Natural killer cell (primary cell): ENCODE measurements around the gene PLXNA4. TPM values are rescaled to one million over a fixed set of nuclear protein-coding genes. Genes with fewer than 3 reads are reported as not detected.

Experiments
- ATAC-seq, 3 donors: fragments of 150-1000 bp in 2 of 3; fragments of 200-7000 bp in 1 of 3; cut with Tn5 transposase; 1 replicate in 1 of 3; 2 replicates in 2 of 3; pipeline ENCODE4 v1.10.0; 2021; ENCODE audit warnings: mild to moderate bottlenecking in 2 of 3, moderate library complexity in 2 of 3
- DNase-seq, 2 donors: peaks; one replicate each; pipeline versions ENCODE4 v3.0.0 to v3.0.0-alpha.2; 2013 to 2021; ENCODE audit warnings: mixed read lengths in 1 of 2
- H3K27ac ChIP-seq: one replicate; pipeline ENCODE4 v1.5.1; 2013; ENCODE audit warnings: mild to moderate bottlenecking, low read length
- H3K27me3 ChIP-seq: one replicate; pipeline ENCODE4 v1.6.1; 2013; ENCODE audit warnings: low read length; ENCODE audit not compliant: control insufficient read depth, insufficient read depth
- H3K36me3 ChIP-seq: one replicate; pipeline ENCODE4 v1.6.1; 2013; ENCODE audit warnings: low read length; ENCODE audit not compliant: control insufficient read depth, insufficient read depth
- H3K4me1 ChIP-seq: one replicate; pipeline ENCODE4 v1.6.1; 2013; ENCODE audit warnings: low read length; ENCODE audit not compliant: control insufficient read depth, insufficient read depth
- H3K4me3 ChIP-seq: one replicate; pipeline ENCODE4 v1.5.1; 2013; ENCODE audit warnings: low read length
- H3K9me3 ChIP-seq: one replicate; pipeline ENCODE4 v1.6.1; 2013; ENCODE audit warnings: low read length; ENCODE audit not compliant: control insufficient read depth, insufficient read depth
- H3K27ac Mint-ChIP-seq, 2 donors: one replicate each; pipeline ENCODE4 v1.8.0; 2022; ENCODE audit warnings: mild to moderate bottlenecking in 2 of 2, mixed read lengths in 2 of 2, moderate library complexity in 1 of 2
- H3K27me3 Mint-ChIP-seq, 2 donors: one replicate each; pipeline ENCODE4 v1.8.0; 2022; ENCODE audit warnings: low read depth in 2 of 2, mixed read lengths in 2 of 2
- H3K36me3 Mint-ChIP-seq: one replicate; pipeline ENCODE4 v1.8.0; 2022; ENCODE audit warnings: mixed read lengths
- H3K4me1 Mint-ChIP-seq, 2 donors: one replicate each; pipeline ENCODE4 v1.8.0; 2022; ENCODE audit warnings: mixed read lengths in 2 of 2
- H3K4me3 Mint-ChIP-seq: one replicate; pipeline ENCODE4 v1.8.0; 2022; ENCODE audit warnings: mild to moderate bottlenecking, moderate library complexity, mixed read lengths
- H3K9me3 Mint-ChIP-seq, 2 donors: one replicate each; pipeline ENCODE4 v1.8.0; 2022; ENCODE audit warnings: mixed read lengths in 2 of 2
- WGBS: methylation state at CpG from one replicate; pipeline ENCODE4 v1.1.7; 2013; ENCODE audit warnings: missing lambda C conversion rate; ENCODE audit not compliant: insufficient coverage; 5-methylcytosine and 5-hydroxymethylcytosine counted together
- intact Hi-C: fragments of 100-400 bp; cut with micrococcal nuclease; formaldehyde crosslinking; loops from one replicate; pipeline ENCODE4 v1.14.2; 2022
- total RNA-seq, 4 donors: library from RNA; stranded (reverse); fragments of 120-200 nt in 1 of 4; gene quantifications; one replicate each; pipeline versions ENCODE4 v1.2.3 to v1.2.4, GENCODE V29; 2013 to 2022
- TF ChIP-seq, protein P1 (sequence below): fragments of 200-600 bp; IDR thresholded peaks from one replicate; pipeline ENCODE4 v1.8.0; 2022; ENCODE audit warnings: antibody characterized with exemption

Gene PLXNA4
- total RNA-seq, 3 donors from 2014 or later (not counting 1 experiment from before 2014, with no cell fraction given) = 5.1 to 15.3 (median 10.9) TPM

DNA sequence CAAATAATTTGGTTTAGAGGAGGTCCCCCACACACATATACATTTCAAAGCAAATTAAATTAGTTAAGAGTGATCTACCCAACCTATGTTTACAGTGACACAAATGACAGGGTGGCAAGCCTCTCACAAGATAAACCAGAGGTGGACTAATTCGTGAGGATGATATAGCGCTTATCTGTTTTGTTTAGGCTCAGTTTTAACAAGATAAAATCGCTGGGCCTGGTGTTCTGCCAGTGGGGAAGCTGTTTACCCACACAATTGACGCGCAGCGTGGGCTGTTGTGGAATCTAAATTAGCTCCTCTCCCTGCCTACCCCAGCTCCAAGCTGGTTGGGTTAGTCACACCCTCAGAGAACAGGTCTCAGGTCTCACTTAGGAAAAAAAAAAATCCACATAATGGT is 16.7 kb upstream of the PLXNA4 start:
- Histone ChIP-seq H3K36me3 (no peaks in the 10 kb centered on the region), H3K27me3 (peaks cover 3% of the 10 kb centered on the region), H3K4me1 (no peaks in the 10 kb centered on the region), H3K4me3 (no peak overlapping the region), H3K9me3 (no peaks in the 10 kb centered on the region), H3K27ac (no peak overlapping the region)
- H3K4me3 Mint-ChIP-seq = no peak overlapping the region
- no peak overlapping the region for H3K27ac Mint-ChIP-seq
- peaks cover 20 to 21% of the 10 kb centered on the region in 2 donors for H3K27me3 Mint-ChIP-seq
- ATAC-seq (no peak), DNase-seq (no peak)
- WGBS = 75% methylated on average over 6 of the region's 6 CpGs
- H3K36me3 Mint-ChIP-seq = no peaks in the 10 kb centered on the region
- H3K9me3 Mint-ChIP-seq = no peaks in the 10 kb centered on the region
- intact Hi-C loops = no loop called here
- TF ChIP-seq, protein P1, sequence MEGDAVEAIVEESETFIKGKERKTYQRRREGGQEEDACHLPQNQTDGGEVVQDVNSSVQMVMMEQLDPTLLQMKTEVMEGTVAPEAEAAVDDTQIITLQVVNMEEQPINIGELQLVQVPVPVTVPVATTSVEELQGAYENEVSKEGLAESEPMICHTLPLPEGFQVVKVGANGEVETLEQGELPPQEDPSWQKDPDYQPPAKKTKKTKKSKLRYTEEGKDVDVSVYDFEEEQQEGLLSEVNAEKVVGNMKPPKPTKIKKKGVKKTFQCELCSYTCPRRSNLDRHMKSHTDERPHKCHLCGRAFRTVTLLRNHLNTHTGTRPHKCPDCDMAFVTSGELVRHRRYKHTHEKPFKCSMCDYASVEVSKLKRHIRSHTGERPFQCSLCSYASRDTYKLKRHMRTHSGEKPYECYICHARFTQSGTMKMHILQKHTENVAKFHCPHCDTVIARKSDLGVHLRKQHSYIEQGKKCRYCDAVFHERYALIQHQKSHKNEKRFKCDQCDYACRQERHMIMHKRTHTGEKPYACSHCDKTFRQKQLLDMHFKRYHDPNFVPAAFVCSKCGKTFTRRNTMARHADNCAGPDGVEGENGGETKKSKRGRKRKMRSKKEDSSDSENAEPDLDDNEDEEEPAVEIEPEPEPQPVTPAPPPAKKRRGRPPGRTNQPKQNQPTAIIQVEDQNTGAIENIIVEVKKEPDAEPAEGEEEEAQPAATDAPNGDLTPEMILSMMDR = no peak
- no peaks in the 10 kb centered on the region for H3K4me1 Mint-ChIP-seq

DNA sequence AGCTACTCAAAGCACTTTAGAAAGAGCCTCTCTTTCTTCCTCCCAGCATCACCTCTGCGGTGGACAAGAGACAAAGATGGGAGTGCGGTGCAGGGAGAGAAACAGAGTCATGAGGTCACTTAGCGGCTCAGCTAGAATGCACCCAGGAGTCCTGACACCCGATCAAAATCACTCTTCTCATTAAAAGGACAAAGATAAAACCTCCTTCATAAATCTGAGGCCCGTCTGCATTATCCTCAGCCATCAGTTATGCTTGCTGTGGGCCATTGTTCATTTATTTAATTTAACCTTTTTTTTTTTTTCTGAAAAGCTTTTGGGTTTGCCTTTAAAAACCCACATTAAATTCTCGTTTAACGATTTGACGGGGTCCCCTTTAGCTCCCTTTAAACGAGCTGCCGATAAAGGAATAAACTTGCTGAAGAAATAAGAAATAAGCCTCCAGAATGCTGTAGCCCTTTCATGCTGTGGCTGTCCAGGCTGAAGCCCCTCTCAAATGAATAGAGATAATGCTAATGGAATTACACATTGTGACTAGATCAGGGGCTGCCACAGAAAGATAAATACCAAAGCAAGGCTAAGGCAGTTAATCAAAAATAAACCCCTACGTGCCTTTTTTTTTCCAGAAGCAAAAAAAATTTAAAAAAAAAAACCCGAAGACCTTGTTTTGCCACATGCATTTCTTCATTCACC is 16.1 kb upstream of the PLXNA4 start:
- no peaks in the 10 kb centered on the region for H3K4me1 Mint-ChIP-seq
- no peak overlapping the region for H3K4me3 Mint-ChIP-seq
- Histone ChIP-seq H3K27ac (no peak overlapping the region), H3K27me3 (peaks cover 3% of the 10 kb centered on the region), H3K36me3 (no peaks in the 10 kb centered on the region), H3K4me3 (no peak overlapping the region), H3K9me3 (no peaks in the 10 kb centered on the region), H3K4me1 (no peaks in the 10 kb centered on the region)
- ATAC-seq (no peak), DNase-seq (no peak)
- intact Hi-C loops = no loop called here
- H3K27me3 Mint-ChIP-seq = peaks cover 21 to 26% of the 10 kb centered on the region in 2 donors
- TF ChIP-seq, protein P1 = no peak
- WGBS = 88% methylated on average over 11 of the region's 12 CpGs
- H3K27ac Mint-ChIP-seq = no peak overlapping the region
- no peaks in the 10 kb centered on the region for H3K9me3 Mint-ChIP-seq
- H3K36me3 Mint-ChIP-seq = no peaks in the 10 kb centered on the region

GRCh38 chr7:132590162-132590561 is 13.9 kb upstream of the PLXNA4 start:
- H3K4me1 Mint-ChIP-seq = no peaks in the 10 kb centered on the region
- no peaks in the 10 kb centered on the region for H3K36me3 ChIP-seq
- no peak overlapping the region for H3K4me3 ChIP-seq
- H3K9me3 Mint-ChIP-seq = no peaks in the 10 kb centered on the region
- DNase-seq (no peak), ATAC-seq (no peak)
- WGBS = 89% methylated on average over 4 of the region's 4 CpGs
- no peaks in the 10 kb centered on the region for H3K27me3 ChIP-seq
- no peaks in the 10 kb centered on the region for H3K4me1 ChIP-seq
- H3K9me3 ChIP-seq = no peaks in the 10 kb centered on the region
- no peak overlapping the region for H3K4me3 Mint-ChIP-seq
- no peaks in the 10 kb centered on the region for H3K36me3 Mint-ChIP-seq
- TF ChIP-seq, protein P1 = no peak
- intact Hi-C loops = no loop called here
- peaks cover 17 to 26% of the 10 kb centered on the region in 2 donors for H3K27me3 Mint-ChIP-seq
- no peak overlapping the region for H3K27ac ChIP-seq
- no peak overlapping the region for H3K27ac Mint-ChIP-seq

DNA sequence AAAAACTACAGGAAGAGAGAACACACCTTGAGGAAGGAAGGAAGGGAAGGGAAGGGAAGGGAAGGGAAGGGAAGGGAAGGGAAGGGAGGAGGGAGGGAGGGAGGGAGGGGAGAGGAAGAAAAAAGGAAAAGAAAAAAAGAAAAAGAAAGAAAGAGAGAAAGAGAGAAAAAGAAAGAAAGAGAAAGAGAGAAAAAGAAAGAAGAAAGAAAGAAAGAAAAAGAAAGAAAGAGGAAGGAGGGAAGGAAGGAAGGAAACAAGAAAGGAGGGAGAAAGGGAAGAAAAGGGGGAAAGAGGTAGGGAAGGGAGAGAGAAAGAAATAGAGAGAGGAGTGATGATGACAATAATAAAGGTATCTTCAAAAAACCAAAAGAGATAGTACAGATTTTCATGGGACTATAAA is 12.3 kb upstream of the PLXNA4 start:
- DNase-seq (no peak), ATAC-seq (no peak)
- Mint-ChIP-seq H3K4me1 (no peaks in the 10 kb centered on the region), H3K4me3 (no peak overlapping the region), H3K36me3 (no peaks in the 10 kb centered on the region), H3K27ac (no peak overlapping the region), H3K27me3 (peaks cover 19 to 26% of the 10 kb centered on the region in 2 donors), H3K9me3 (no peaks in the 10 kb centered on the region)
- TF ChIP-seq, protein P1 = no peak
- Histone ChIP-seq H3K4me1 (no peaks in the 10 kb centered on the region), H3K27ac (no peak overlapping the region), H3K4me3 (no peak overlapping the region), H3K36me3 (no peaks in the 10 kb centered on the region), H3K9me3 (no peaks in the 10 kb centered on the region), H3K27me3 (no peaks in the 10 kb centered on the region)
- intact Hi-C loops = loop anchor here (10.0 kb wide), 1 partner anchor 846 kb away; no protein-coding TSS in a partner anchor
